ENCODE measurements around the gene SF3A2. TPM values are rescaled to one million over a fixed set of nuclear protein-coding genes. Genes with fewer than 3 reads are reported as not detected.

Gene SF3A2
- total RNA-seq, 1 experiment from 2014 or later: 184 TPM

DNA sequence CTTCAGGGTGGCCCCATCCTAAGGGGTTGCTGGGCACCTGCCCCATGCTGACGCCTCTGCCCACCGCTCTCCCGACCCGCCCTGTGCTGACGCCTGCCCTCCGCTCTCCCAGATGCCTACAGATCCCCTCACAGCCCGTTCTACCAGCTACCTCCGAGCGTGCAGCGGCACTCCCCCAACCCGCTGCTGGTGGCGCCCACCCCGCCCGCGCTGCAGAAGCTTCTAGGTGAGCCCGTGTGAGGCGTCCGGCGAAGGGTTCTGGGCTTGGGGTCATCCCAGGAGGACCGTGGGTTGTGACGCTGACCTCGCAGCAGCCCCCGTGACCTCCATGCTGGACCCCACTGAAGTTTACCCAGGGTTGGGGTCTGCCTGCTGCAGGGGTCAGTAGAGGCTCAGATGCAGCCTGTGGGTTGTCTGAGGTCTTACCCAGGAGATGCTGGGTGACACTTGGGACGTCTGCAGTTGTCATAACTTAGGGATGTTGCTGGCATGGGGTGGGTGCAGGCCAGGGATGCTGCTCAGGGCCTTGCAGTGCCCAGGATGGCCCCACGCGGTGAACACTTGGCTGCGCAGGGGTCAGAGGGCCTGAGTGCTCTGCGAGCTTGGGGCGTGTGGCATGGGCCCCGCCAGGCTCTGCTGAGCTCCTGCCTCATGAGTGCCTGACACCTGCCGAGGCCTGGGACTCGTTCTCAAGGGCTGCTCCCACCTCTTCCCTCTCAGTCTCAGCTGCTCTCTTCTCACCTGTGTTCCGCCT, 25.5 kb upstream of the SF3A2 start:
- H3K4me1 Mint-ChIP-seq: no peaks in the 10 kb centered on the region
- DNase-seq (ENCODE audit: low spot score) (no peak), ATAC-seq (no peak)
- no peak overlapping the region for H3K4me3 Mint-ChIP-seq
- POLR2A ChIA-PET: no interaction called here
- H3K27ac Mint-ChIP-seq: peak overlapping the region; percentile 84; the same call in 1 of the 2 replicates
- TF ChIP-seq, protein P1, sequence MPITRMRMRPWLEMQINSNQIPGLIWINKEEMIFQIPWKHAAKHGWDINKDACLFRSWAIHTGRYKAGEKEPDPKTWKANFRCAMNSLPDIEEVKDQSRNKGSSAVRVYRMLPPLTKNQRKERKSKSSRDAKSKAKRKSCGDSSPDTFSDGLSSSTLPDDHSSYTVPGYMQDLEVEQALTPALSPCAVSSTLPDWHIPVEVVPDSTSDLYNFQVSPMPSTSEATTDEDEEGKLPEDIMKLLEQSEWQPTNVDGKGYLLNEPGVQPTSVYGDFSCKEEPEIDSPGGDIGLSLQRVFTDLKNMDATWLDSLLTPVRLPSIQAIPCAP (CRISPR knock-in tag; IDR thresholded peaks at IDR 0.05): no peak
- TF ChIP-seq, protein P2, sequence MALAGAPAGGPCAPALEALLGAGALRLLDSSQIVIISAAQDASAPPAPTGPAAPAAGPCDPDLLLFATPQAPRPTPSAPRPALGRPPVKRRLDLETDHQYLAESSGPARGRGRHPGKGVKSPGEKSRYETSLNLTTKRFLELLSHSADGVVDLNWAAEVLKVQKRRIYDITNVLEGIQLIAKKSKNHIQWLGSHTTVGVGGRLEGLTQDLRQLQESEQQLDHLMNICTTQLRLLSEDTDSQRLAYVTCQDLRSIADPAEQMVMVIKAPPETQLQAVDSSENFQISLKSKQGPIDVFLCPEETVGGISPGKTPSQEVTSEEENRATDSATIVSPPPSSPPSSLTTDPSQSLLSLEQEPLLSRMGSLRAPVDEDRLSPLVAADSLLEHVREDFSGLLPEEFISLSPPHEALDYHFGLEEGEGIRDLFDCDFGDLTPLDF (CRISPR knock-in tag; IDR thresholded peaks at IDR 0.05): no peak
- no peak for TF ChIP-seq NR2C2 (CRISPR knock-in tag; IDR thresholded peaks at IDR 0.05)
- TF ChIP-seq ZNF671 (CRISPR knock-in tag; IDR thresholded peaks at IDR 0.05): no peak
- no peak for TF ChIP-seq JAZF1 (CRISPR knock-in tag; IDR thresholded peaks at IDR 0.05)
- TF ChIP-seq, protein P3, sequence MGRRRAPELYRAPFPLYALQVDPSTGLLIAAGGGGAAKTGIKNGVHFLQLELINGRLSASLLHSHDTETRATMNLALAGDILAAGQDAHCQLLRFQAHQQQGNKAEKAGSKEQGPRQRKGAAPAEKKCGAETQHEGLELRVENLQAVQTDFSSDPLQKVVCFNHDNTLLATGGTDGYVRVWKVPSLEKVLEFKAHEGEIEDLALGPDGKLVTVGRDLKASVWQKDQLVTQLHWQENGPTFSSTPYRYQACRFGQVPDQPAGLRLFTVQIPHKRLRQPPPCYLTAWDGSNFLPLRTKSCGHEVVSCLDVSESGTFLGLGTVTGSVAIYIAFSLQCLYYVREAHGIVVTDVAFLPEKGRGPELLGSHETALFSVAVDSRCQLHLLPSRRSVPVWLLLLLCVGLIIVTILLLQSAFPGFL (CRISPR knock-in tag; IDR thresholded peaks at IDR 0.05; ENCODE audit: borderline replicate concordance): no peak
- no peak for TF ChIP-seq FOXK1 (CRISPR knock-in tag; IDR thresholded peaks at IDR 0.05)
- TF ChIP-seq, protein P4, sequence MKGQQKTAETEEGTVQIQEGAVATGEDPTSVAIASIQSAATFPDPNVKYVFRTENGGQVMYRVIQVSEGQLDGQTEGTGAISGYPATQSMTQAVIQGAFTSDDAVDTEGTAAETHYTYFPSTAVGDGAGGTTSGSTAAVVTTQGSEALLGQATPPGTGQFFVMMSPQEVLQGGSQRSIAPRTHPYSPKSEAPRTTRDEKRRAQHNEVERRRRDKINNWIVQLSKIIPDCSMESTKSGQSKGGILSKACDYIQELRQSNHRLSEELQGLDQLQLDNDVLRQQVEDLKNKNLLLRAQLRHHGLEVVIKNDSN (CRISPR knock-in tag; IDR thresholded peaks at IDR 0.05): no peak
- no peak for TF ChIP-seq GRHL2 (CRISPR knock-in tag; IDR thresholded peaks at IDR 0.05; ENCODE audit: insufficient replicate concordance, severe bottlenecking)
- TF ChIP-seq, protein P5, sequence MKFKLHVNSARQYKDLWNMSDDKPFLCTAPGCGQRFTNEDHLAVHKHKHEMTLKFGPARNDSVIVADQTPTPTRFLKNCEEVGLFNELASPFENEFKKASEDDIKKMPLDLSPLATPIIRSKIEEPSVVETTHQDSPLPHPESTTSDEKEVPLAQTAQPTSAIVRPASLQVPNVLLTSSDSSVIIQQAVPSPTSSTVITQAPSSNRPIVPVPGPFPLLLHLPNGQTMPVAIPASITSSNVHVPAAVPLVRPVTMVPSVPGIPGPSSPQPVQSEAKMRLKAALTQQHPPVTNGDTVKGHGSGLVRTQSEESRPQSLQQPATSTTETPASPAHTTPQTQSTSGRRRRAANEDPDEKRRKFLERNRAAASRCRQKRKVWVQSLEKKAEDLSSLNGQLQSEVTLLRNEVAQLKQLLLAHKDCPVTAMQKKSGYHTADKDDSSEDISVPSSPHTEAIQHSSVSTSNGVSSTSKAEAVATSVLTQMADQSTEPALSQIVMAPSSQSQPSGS (CRISPR knock-in tag; IDR thresholded peaks at IDR 0.05; ENCODE audit: borderline replicate concordance, low read depth): no peak
- H3K27me3 Mint-ChIP-seq (ENCODE audit: low read depth): no peaks in the 10 kb centered on the region
- peaks cover 34% of the 10 kb centered on the region for H3K36me3 Mint-ChIP-seq
- CTCF ChIA-PET: interaction anchor here (1.4 to 1.8 kb wide), 2 partner anchors 12 to 55 kb away, joined by 4 to 7 read pairs; no protein-coding TSS in a partner anchor
- no peaks in the 10 kb centered on the region for H3K9me3 Mint-ChIP-seq

DNA sequence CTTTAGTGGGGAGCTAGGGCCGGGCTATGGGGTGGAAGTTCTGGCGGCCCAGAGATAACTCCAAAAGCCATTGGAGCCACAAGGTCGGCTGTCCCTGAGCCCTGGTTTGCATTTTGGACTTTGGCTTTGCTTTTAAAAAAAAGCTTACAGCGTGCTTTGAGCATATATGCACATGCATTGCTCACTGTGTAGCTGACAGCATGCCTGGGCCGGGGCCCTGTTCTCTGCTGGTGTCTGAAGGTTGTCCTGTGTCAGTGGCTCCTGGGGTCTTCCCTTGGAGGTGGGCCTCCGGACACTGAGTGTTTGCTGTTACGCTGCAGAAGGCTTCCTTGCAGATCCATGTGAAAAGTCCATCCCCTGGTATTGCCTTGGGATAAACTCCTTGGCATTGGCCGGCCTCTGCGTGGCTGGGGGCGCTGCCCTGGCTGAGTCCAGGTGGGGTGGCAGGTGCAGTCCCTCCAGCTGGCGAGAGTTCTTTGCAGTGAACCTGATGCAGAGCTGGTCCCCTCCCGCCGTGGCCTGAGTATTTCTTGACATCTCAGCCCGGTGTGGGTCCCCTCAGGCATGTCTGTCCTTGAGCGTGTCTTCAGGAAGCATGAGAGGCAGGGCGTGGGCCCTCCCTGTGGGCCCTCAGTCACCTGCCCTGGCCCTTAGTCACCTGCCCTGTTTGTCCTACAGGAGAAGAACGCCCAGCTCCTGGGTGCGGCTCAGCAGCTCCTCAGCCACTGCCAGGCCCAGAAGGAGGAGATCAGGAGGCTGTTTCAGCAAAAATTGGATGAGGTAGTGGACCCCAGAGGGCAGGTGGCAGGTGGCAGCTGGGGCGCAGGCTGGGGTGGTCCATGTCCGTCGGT, 23.5 kb upstream of the SF3A2 start:
- Mint-ChIP-seq H3K27me3 (ENCODE audit: low read depth) (no peaks in the 10 kb centered on the region), H3K4me3 (no peak overlapping the region), H3K27ac (peak overlapping the region; percentile 57; the same call in 1 of the 2 replicates), H3K36me3 (peaks cover 40% of the 10 kb centered on the region), H3K9me3 (no peaks in the 10 kb centered on the region), H3K4me1 (no peaks in the 10 kb centered on the region)
- ChIA-PET CTCF (interaction anchor here (0.9 to 2.2 kb wide), 3 partner anchors 14 to 102 kb away, joined by 3 to 13 read pairs (median 7); no protein-coding TSS in a partner anchor), POLR2A (no interaction called here)
- TF ChIP-seq ZNF232 (CRISPR knock-in tag; IDR thresholded peaks at IDR 0.05): no peak
- TF ChIP-seq GABPB1 (CRISPR knock-in tag; IDR thresholded peaks at IDR 0.05): peak; percentile 36; the same call in 1 of the 2 replicates
- no peak for TF ChIP-seq RORB (CRISPR knock-in tag; IDR thresholded peaks at IDR 0.05)
- DNase-seq (ENCODE audit: low spot score): no peak
- ATAC-seq: no peak

DNA sequence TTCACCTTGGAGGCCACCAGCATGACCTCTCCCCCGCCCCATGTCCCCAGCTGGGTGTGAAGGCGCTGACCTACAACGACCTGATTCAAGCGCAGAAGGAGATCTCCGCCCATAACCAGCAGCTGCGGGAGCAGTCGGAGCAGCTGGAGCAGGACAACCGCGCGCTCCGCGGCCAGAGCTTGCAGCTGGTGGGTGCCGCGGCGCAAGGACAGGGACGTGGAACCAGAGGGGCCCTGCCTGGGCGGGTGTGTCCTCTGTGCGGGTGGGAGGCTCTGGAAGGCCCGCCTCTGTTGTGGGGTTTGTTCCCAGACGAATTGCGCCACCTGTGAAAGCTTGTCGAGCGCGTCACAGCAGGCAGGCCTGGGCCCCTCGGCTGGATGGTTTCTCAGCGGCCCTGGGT, 22.8 kb upstream of the SF3A2 start:
- peaks cover 40% of the 10 kb centered on the region for H3K36me3 Mint-ChIP-seq
- no peaks in the 10 kb centered on the region for H3K27me3 Mint-ChIP-seq (ENCODE audit: low read depth)
- DNase-seq (ENCODE audit: low spot score) (no peak), ATAC-seq (no peak)
- CTCF ChIA-PET: interaction anchor here (0.9 to 2.2 kb wide), 3 partner anchors 15 to 103 kb away, joined by 3 to 13 read pairs (median 3); no protein-coding TSS in a partner anchor
- POLR2A ChIA-PET: no interaction called here
- peak overlapping the region; percentile 41; the same call in 1 of the 2 replicates for H3K27ac Mint-ChIP-seq
- no peaks in the 10 kb centered on the region for H3K9me3 Mint-ChIP-seq
- no peak overlapping the region for H3K4me3 Mint-ChIP-seq
- no peaks in the 10 kb centered on the region for H3K4me1 Mint-ChIP-seq
- TF ChIP-seq ZNF317 (CRISPR knock-in tag; IDR thresholded peaks at IDR 0.05; ENCODE audit: borderline replicate concordance, low read depth) (no peak), SOX15 (CRISPR knock-in tag; IDR thresholded peaks at IDR 0.05) (no peak), ZNF671 (CRISPR knock-in tag; IDR thresholded peaks at IDR 0.05) (no peak), HMGA2 (CRISPR knock-in tag; IDR thresholded peaks at IDR 0.05) (no peak), CREM (CRISPR knock-in tag; IDR thresholded peaks at IDR 0.05) (no peak)
- TF ChIP-seq, protein P6, sequence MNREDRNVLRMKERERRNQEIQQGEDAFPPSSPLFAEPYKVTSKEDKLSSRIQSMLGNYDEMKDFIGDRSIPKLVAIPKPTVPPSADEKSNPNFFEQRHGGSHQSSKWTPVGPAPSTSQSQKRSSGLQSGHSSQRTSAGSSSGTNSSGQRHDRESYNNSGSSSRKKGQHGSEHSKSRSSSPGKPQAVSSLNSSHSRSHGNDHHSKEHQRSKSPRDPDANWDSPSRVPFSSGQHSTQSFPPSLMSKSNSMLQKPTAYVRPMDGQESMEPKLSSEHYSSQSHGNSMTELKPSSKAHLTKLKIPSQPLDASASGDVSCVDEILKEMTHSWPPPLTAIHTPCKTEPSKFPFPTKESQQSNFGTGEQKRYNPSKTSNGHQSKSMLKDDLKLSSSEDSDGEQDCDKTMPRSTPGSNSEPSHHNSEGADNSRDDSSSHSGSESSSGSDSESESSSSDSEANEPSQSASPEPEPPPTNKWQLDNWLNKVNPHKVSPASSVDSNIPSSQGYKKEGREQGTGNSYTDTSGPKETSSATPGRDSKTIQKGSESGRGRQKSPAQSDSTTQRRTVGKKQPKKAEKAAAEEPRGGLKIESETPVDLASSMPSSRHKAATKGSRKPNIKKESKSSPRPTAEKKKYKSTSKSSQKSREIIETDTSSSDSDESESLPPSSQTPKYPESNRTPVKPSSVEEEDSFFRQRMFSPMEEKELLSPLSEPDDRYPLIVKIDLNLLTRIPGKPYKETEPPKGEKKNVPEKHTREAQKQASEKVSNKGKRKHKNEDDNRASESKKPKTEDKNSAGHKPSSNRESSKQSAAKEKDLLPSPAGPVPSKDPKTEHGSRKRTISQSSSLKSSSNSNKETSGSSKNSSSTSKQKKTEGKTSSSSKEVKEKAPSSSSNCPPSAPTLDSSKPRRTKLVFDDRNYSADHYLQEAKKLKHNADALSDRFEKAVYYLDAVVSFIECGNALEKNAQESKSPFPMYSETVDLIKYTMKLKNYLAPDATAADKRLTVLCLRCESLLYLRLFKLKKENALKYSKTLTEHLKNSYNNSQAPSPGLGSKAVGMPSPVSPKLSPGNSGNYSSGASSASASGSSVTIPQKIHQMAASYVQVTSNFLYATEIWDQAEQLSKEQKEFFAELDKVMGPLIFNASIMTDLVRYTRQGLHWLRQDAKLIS (CRISPR knock-in tag; IDR thresholded peaks at IDR 0.05; ENCODE audit: borderline replicate concordance): no peak
- TF ChIP-seq, protein P7, sequence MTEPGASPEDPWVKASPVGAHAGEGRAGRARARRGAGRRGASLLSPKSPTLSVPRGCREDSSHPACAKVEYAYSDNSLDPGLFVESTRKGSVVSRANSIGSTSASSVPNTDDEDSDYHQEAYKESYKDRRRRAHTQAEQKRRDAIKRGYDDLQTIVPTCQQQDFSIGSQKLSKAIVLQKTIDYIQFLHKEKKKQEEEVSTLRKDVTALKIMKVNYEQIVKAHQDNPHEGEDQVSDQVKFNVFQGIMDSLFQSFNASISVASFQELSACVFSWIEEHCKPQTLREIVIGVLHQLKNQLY (CRISPR knock-in tag; IDR thresholded peaks at IDR 0.05): no peak
